Immature natural killer cell (primary cell): ENCODE results near the gene CLSTN3. TPM values are rescaled to one million over a fixed set of nuclear protein-coding genes. Genes with fewer than 3 reads are reported as not detected.
"Not testable (repeated sequence)": the region's sequence is repeated elsewhere in the genome, so short reads cannot be mapped to it uniquely, and the experiment has no call there.

ENCODE experiments used
- DNase-seq, 3 donors: peaks; one replicate each; pipeline ENCODE4 v3.0.0; 2022; ENCODE audit warnings: mixed read lengths in 1 of 3
- H3K27ac Mint-ChIP-seq, 6 donors: one replicate each; pipeline ENCODE4 v1.8.0; 2020; ENCODE audit warnings: mixed read lengths in 6 of 6, mild to moderate bottlenecking in 5 of 6, inconsistent platforms in 4 of 6, moderate library complexity in 3 of 6
- H3K27me3 Mint-ChIP-seq, 3 donors: one replicate each; pipeline ENCODE4 v1.8.0; 2020 to 2021; ENCODE audit warnings: low read depth in 3 of 3, mild to moderate bottlenecking in 3 of 3, mixed read lengths in 3 of 3, moderate library complexity in 3 of 3, inconsistent platforms in 1 of 3
- H3K36me3 Mint-ChIP-seq, 3 donors: one replicate each; pipeline ENCODE4 v1.8.0; 2020; ENCODE audit warnings: mixed read lengths in 3 of 3, inconsistent platforms in 2 of 3, mild to moderate bottlenecking in 2 of 3
- H3K4me1 Mint-ChIP-seq, 2 donors: one replicate each; pipeline ENCODE4 v1.8.0; 2020; ENCODE audit warnings: inconsistent platforms in 2 of 2, mild to moderate bottlenecking in 2 of 2, mixed read lengths in 2 of 2, moderate library complexity in 1 of 2
- H3K4me3 Mint-ChIP-seq, 5 donors: one replicate each; pipeline ENCODE4 v1.8.0; 2020; ENCODE audit warnings: mild to moderate bottlenecking in 5 of 5, mixed read lengths in 5 of 5, inconsistent platforms in 3 of 5, moderate library complexity in 3 of 5
- H3K9me3 Mint-ChIP-seq, 6 donors: one replicate each; pipeline ENCODE4 v1.8.0; 2020; ENCODE audit warnings: mild to moderate bottlenecking in 6 of 6, mixed read lengths in 6 of 6, inconsistent platforms in 4 of 6, moderate library complexity in 3 of 6
- polyA plus RNA-seq, 3 donors: library from polyadenylated mRNA; unstranded; fragments of 300-500 nt; fragmentation: Illumina TruSeq; gene quantifications; one replicate each; pipeline ENCODE4 v1.2.3, GENCODE V29; 2021

The CLSTN3 gene
- polyA plus RNA-seq, 3 donors from 2014 or later, result 7.6 to 18.9 (median 13.8) TPM

DNA sequence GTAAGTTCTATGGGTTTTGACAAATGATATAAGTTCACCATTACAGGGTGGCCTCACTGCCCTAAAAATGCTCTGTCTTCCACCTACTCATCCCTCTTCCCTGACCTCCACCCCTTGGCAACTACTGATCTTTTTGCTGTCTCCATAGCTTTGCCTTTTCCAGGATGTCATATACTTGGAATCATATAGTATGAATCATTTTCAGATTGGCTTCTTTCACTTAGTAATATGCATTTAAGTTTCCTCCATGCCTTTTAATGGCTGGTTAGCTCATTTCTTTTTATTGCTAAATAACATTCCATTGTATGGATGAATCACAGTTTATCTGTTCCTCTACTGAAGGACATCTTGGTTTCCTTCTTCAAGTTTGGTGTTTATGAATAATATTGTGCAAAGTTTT lies 45.3 kb downstream of the CLSTN3 start:
- Mint-ChIP-seq H3K4me1 (no peaks in the 10 kb centered on the region), H3K4me3 (no peak overlapping the region), H3K9me3 (peaks cover 0 to 5% (median 0%) of the 10 kb centered on the region in 6 donors), H3K27me3 (peaks cover 7 to 34% (median 12%) of the 10 kb centered on the region in 3 donors), H3K27ac (no peak overlapping the region), H3K36me3 (peaks cover 0 to 4% (median 0%) of the 10 kb centered on the region in 3 donors)
- no peak for DNase-seq

- H3K4me3 Mint-ChIP-seq, result no peak overlapping the region
- no peaks in the 10 kb centered on the region for H3K4me1 Mint-ChIP-seq
- H3K36me3 Mint-ChIP-seq, result peaks cover 0 to 4% (median 0%) of the 10 kb centered on the region in 3 donors
- no peak overlapping the region for H3K27ac Mint-ChIP-seq
- DNase-seq, result no peak
- peaks cover 7 to 31% (median 10%) of the 10 kb centered on the region in 3 donors for H3K27me3 Mint-ChIP-seq
- peaks cover 0 to 4% (median 0%) of the 10 kb centered on the region in 6 donors for H3K9me3 Mint-ChIP-seq
Observed at GRCh38 chr12:7176595-7176994, 46.4 kb downstream of the CLSTN3 start.

GRCh38 chr12:7178481-7178880 lies 48.3 kb downstream of the CLSTN3 start:
- H3K36me3 Mint-ChIP-seq, result peaks cover 0 to 4% (median 0%) of the 10 kb centered on the region in 3 donors
- H3K4me3 Mint-ChIP-seq, result no peak overlapping the region
- DNase-seq, result no peak
- H3K27me3 Mint-ChIP-seq, result peaks cover 5 to 34% (median 9%) of the 10 kb centered on the region in 3 donors
- no peaks in the 10 kb centered on the region for H3K4me1 Mint-ChIP-seq
- H3K27ac Mint-ChIP-seq, result no peak overlapping the region
- no peaks in the 10 kb centered on the region for H3K9me3 Mint-ChIP-seq

DNA sequence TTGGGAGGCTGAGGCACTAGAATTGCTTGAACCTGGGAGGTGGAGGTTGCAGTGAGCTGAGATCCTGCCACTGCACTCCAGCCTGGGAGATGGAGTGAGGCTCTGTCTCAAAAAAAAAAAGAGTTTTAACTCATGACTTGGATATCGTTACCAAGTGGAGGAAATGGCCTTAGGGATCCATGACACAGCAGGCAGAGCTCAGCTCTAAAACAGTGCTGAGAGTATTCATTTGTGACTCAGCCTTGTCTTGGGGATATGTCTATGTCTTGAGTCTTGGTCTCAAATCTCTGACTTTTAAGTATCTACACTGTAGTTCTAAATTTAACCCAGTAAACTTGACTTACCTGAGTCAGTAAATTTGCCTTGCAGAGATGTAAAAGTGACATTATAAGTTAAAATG lies 50.5 kb downstream of the CLSTN3 start:
- no peaks in the 10 kb centered on the region for H3K9me3 Mint-ChIP-seq
- H3K4me1 Mint-ChIP-seq, result no peaks in the 10 kb centered on the region
- no peak overlapping the region for H3K27ac Mint-ChIP-seq
- H3K27me3 Mint-ChIP-seq, result peaks cover 4 to 32% (median 7%) of the 10 kb centered on the region in 3 donors
- no peak overlapping the region for H3K4me3 Mint-ChIP-seq
- peaks cover 0 to 4% (median 0%) of the 10 kb centered on the region in 3 donors for H3K36me3 Mint-ChIP-seq
- DNase-seq, result no peak

DNA sequence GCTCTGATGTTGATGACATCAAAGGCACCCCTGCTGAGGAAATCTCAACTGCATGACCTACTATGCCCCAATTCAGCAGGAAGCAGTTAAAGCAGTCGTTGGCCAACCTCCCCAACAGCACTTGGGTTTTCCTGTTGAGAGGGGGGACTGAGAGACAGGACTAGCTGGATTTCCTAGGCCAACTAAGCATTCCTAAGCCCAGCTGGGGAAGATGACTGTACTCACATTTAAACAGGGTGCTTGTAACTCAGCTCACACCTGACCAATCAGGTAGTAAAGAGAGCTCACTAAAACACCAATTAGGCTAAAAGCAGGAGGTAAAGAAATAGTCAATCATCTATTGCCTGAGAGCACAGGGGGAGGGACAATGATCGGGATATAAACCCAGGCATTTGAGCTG lies 55.9 kb downstream of the CLSTN3 start:
- DNase-seq, H3K36me3 Mint-ChIP-seq, H3K9me3 Mint-ChIP-seq, H3K27ac Mint-ChIP-seq, H3K4me3 Mint-ChIP-seq: not testable (repeated sequence)
- H3K27me3 Mint-ChIP-seq, result peaks cover 2 to 11% (median 9%) of the 10 kb centered on the region in 3 donors
- peaks cover 23 to 29% of the 10 kb centered on the region in 2 donors for H3K4me1 Mint-ChIP-seq

DNA sequence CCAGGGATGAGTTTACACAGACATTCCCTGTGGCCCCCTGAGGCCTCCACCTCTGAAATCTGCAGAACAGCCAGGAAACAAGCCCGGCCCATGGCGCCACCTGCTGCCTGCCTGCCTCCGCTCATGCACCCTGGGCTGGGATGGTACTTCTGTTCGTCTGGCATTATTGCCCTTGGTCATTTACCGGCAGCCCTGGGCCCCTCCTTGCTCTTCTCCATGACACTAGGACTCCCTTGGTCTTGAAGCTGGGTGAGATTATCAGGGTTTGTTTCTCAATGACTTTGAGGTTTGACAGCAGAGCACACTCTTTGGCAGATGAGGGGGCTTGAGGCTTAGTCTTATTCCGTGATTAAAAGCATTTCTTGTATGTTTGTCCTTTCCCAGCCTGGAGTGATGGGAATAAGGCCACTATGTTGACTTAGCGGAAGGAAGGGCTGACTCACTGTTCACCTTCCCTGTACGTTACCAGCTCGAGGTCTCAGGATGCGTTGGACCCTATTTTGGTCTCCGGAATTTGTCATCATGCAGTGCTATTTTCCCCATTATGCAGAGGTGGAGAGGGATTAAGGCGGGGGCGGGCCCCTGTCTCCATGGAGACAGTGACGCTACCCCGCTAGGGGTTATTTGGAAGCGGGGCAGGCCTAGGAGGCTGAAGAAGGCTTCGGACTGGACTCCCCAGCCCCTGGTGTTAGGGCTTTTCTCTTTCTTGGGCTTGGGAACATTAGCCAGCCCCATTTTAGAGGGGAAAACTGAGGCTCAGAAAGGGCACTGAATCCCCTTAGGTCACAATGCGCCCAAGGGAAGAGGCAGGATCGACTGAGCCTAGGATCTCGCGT lies 58.6 kb downstream of the CLSTN3 start:
- H3K4me1 Mint-ChIP-seq, result peaks cover 30 to 38% of the 10 kb centered on the region in 2 donors
- DNase-seq, result peak; percentile 38 to 57 (median 42)
- peak overlapping the region; percentile 94 to 100 (median 98) for H3K4me3 Mint-ChIP-seq
- no peaks in the 10 kb centered on the region for H3K9me3 Mint-ChIP-seq
- peaks cover 2 to 11% (median 3%) of the 10 kb centered on the region in 3 donors for H3K27me3 Mint-ChIP-seq
- peaks cover 0 to 5% (median 0%) of the 10 kb centered on the region in 3 donors for H3K36me3 Mint-ChIP-seq
- peak overlapping the region; percentile 94 to 99 (median 97) for H3K27ac Mint-ChIP-seq

- Mint-ChIP-seq H3K9me3 (no peaks in the 10 kb centered on the region), H3K36me3 (peaks cover 0 to 5% (median 0%) of the 10 kb centered on the region in 3 donors), H3K4me3 (peak within 1 kb of the TSS; percentile 94 to 100 (median 98)), H3K27ac (peak within 1 kb of the TSS; percentile 94 to 99 (median 97)), H3K4me1 (peaks cover 30 to 38% of the 10 kb centered on the region in 2 donors), H3K27me3 (peaks cover 3 to 11% (median 3%) of the 10 kb centered on the region in 3 donors)
- DNase-seq, result peak; percentile 76 to 81 (median 81)
Observed at GRCh38 chr12:7189398-7190267, 59.5 kb downstream of the CLSTN3 start, which contains the start of gene PEX5. TSS of gene PEX5 (plus strand) at chr12:7189686. CDS start at chr12:7190378, 692 bp downstream.

DNA sequence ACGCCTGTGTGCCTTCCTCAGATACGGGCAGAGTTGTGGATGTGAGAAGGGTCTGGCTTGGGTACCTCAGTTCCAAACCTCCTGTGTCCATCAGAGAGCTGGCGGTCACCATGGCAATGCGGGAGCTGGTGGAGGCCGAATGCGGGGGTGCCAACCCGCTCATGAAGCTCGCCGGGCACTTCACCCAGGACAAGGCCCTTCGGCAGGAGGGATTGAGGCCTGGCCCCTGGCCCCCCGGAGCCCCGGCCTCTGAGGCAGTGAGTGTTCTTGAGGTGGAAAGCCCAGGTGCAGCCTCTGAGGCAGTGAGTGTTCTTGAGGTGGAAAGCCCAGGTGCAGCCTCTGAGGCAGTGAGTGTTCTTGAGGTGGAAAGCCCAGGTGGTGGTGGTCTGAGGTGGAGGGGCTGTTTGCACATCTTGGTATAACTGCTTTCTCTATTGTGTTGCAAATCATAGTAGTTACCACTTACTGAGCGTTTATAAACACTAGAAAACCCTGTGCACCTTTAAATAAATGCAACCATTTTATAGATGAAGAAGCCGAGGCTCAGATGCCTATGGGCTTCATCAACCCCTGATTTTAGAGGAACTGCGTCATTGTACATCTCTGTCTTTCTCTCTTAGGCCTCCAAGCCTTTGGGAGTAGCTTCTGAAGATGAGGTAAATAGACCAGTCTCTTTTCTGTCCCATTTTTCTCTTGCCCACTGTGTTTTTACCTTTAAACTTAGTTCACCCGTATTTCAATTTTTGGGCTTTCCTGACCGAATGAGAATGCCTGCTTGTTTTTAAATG lies 60.3 kb downstream of the CLSTN3 start:
- H3K36me3 Mint-ChIP-seq, result peaks cover 0 to 5% (median 1%) of the 10 kb centered on the region in 3 donors
- peak in 2 of 3 donors; percentile 3 to 8 for DNase-seq
- no peaks in the 10 kb centered on the region for H3K9me3 Mint-ChIP-seq
- H3K27ac Mint-ChIP-seq, result peak overlapping the region; percentile 69 to 90 (median 84)
- peak overlapping the region; percentile 80 to 96 (median 83) for H3K4me3 Mint-ChIP-seq
- H3K27me3 Mint-ChIP-seq, result peaks cover 2 to 11% (median 3%) of the 10 kb centered on the region in 3 donors
- H3K4me1 Mint-ChIP-seq, result peaks cover 30 to 38% of the 10 kb centered on the region in 2 donors

- H3K4me3 Mint-ChIP-seq, result no peak overlapping the region
- peaks cover 2 to 10% (median 3%) of the 10 kb centered on the region in 3 donors for H3K27me3 Mint-ChIP-seq
- peaks cover 23 to 28% of the 10 kb centered on the region in 2 donors for H3K4me1 Mint-ChIP-seq
- peaks cover 0 to 5% (median 4%) of the 10 kb centered on the region in 3 donors for H3K36me3 Mint-ChIP-seq
- H3K27ac Mint-ChIP-seq, result peak overlapping the region in 4 of 6 donors; percentile 30 to 72 (median 46)
- no peak for DNase-seq
- no peaks in the 10 kb centered on the region for H3K9me3 Mint-ChIP-seq
Observed at GRCh38 chr12:7193674-7194073, 63.5 kb downstream of the CLSTN3 start.

GRCh38 chr12:7197841-7198240 lies 67.7 kb downstream of the CLSTN3 start:
- Mint-ChIP-seq H3K27me3 (peaks cover 0 to 4% (median 2%) of the 10 kb centered on the region in 3 donors), H3K36me3 (peaks cover 9 to 21% (median 14%) of the 10 kb centered on the region in 3 donors), H3K9me3 (no peaks in the 10 kb centered on the region), H3K4me3 (no peak overlapping the region), H3K27ac (peak overlapping the region in 2 of 6 donors; percentile 2 to 47), H3K4me1 (no peaks in the 10 kb centered on the region)
- DNase-seq, result no peak

GRCh38 chr12:7203109-7203508 lies 72.9 kb downstream of the CLSTN3 start:
- DNase-seq, result no peak
- Mint-ChIP-seq H3K27me3 (peaks cover 0 to 5% (median 0%) of the 10 kb centered on the region in 3 donors), H3K27ac (no peak overlapping the region), H3K9me3 (no peaks in the 10 kb centered on the region), H3K36me3 (peaks cover 32 to 65% (median 46%) of the 10 kb centered on the region in 3 donors), H3K4me3 (no peak overlapping the region), H3K4me1 (no peaks in the 10 kb centered on the region)

- Mint-ChIP-seq H3K9me3 (peaks cover 0 to 2% (median 0%) of the 10 kb centered on the region in 6 donors), H3K27ac (no peak overlapping the region), H3K27me3 (peaks cover 0 to 5% (median 0%) of the 10 kb centered on the region in 3 donors), H3K4me3 (no peak overlapping the region), H3K4me1 (no peaks in the 10 kb centered on the region), H3K36me3 (peaks cover 47 to 82% (median 63%) of the 10 kb centered on the region in 3 donors)
- no peak for DNase-seq
Observed at GRCh38 chr12:7205091-7205490, 74.9 kb downstream of the CLSTN3 start.

GRCh38 chr12:7206691-7207090 lies 76.5 kb downstream of the CLSTN3 start:
- H3K4me1 Mint-ChIP-seq, result no peaks in the 10 kb centered on the region
- peaks cover 62 to 88% (median 75%) of the 10 kb centered on the region in 3 donors for H3K36me3 Mint-ChIP-seq
- DNase-seq, result no peak
- peaks cover 0 to 5% (median 2%) of the 10 kb centered on the region in 3 donors for H3K27me3 Mint-ChIP-seq
- peaks cover 0 to 2% (median 0%) of the 10 kb centered on the region in 6 donors for H3K9me3 Mint-ChIP-seq
- no peak overlapping the region for H3K4me3 Mint-ChIP-seq
- H3K27ac Mint-ChIP-seq, result no peak overlapping the region
